Fibroblast of lung (primary cell): ENCODE measurements around the gene AZU1. TPM values are rescaled to one million over a fixed set of nuclear protein-coding genes. Genes with fewer than 3 reads are reported as not detected.

ENCODE experiments used
- DNase-seq, 2 donors: peaks; one replicate each; pipeline versions ENCODE4 v3.0.0 to v3.0.0-alpha.2; 2010; ENCODE audit warnings: low read depth in 2 of 2
- H2AFZ ChIP-seq: 2 replicates; pipeline ENCODE4 v1.5.1; 2012; ENCODE audit warnings: low read length, control low read depth, inconsistent platforms
- H3K27ac ChIP-seq: 2 replicates; pipeline ENCODE4 v1.5.1; 2011; ENCODE audit warnings: low read length, control low read depth; ENCODE audit not compliant: insufficient read depth
- H3K27me3 ChIP-seq: 2 replicates; pipeline ENCODE4 v1.5.1; 2011; ENCODE audit warnings: mild to moderate bottlenecking, low read length; ENCODE audit not compliant: control insufficient read depth, insufficient read depth
- H3K36me3 ChIP-seq: 2 replicates; pipeline ENCODE4 v1.5.1; 2011; ENCODE audit warnings: low read length; ENCODE audit not compliant: control insufficient read depth, insufficient read depth
- H3K4me1 ChIP-seq: 2 replicates; pipeline ENCODE4 v1.5.1; 2011; ENCODE audit warnings: low read length; ENCODE audit not compliant: control insufficient read depth, insufficient read depth; ENCODE audit errors: extremely low read depth
- H3K4me2 ChIP-seq: 2 replicates; pipeline ENCODE4 v1.5.1; 2011; ENCODE audit warnings: low read length, control low read depth; ENCODE audit not compliant: insufficient read depth; ENCODE audit errors: extremely low read depth
- H3K4me3 ChIP-seq, 4 experiments: fragments of 200-600 bp in 1 of 4; sonication (generic) in 1 of 4; replicated peaks in 1 of 4; 2 replicates each; pipeline ENCODE4 v1.5.1; 2011 to 2016; ENCODE audit warnings: low read length in 4 of 4, low read depth in 3 of 4, mild to moderate bottlenecking in 3 of 4, control low read depth in 2 of 4, inconsistent platforms in 1 of 4, mixed read lengths in 1 of 4; ENCODE audit not compliant: insufficient read depth in 1 of 4; ENCODE audit errors: control extremely low read depth in 1 of 4
- H3K79me2 ChIP-seq: 2 replicates; pipeline ENCODE4 v1.5.1; 2012; ENCODE audit warnings: mild to moderate bottlenecking, low read length, inconsistent platforms; ENCODE audit not compliant: control insufficient read depth, insufficient read depth
- H3K9ac ChIP-seq: 2 replicates; pipeline ENCODE4 v1.5.1; 2011; ENCODE audit warnings: mild to moderate bottlenecking, low read length, control low read depth; ENCODE audit not compliant: insufficient read depth
- H3K9me3 ChIP-seq: 2 replicates; pipeline ENCODE4 v1.5.1; 2012; ENCODE audit warnings: low read depth, low read length; ENCODE audit not compliant: control insufficient read depth, insufficient read depth
- H4K20me1 ChIP-seq: 2 replicates; pipeline ENCODE4 v1.5.1; 2011; ENCODE audit warnings: low read length; ENCODE audit not compliant: control insufficient read depth, insufficient read depth; ENCODE audit errors: extremely low read depth
- CTCF ChIP-seq, 2 donors: IDR thresholded peaks in 1 of 2; conservative IDR thresholded peaks in 1 of 2; 1 replicate in 1 of 2; 2 replicates in 1 of 2; pipeline ENCODE4 v1.5.1; 2011 to 2012; ENCODE audit warnings: low read length in 2 of 2, control low read depth in 1 of 2, inconsistent platforms in 1 of 2, low read depth in 1 of 2, mild to moderate bottlenecking in 1 of 2
- EZH2 ChIP-seq: IDR thresholded peaks from 2 replicates; pipeline ENCODE4 v1.5.1; 2012; ENCODE audit warnings: low read length, control low read depth, mild to moderate bottlenecking; ENCODE audit errors: missing control alignments
- polyA minus RNA-seq: library from RNA; depleted of rRNA, polyadenylated mRNA; stranded (reverse); fragments of >200 nt; gene quantifications from 2 replicates; pipeline ENCODE4 v1.2.3, GENCODE V29; 2011; ENCODE audit warnings: low replicate concordance
- polyA plus RNA-seq, 2 donors: library from polyadenylated mRNA; depleted of rRNA in 1 of 2; stranded (reverse) in 1 of 2; unstranded in 1 of 2; fragments of >200 nt; gene quantifications; 2 replicates each; pipeline ENCODE4 v1.2.1, GENCODE V29; 2011 to 2012; ENCODE audit warnings: missing spikeins in 1 of 2
- total RNA-seq: library from RNA; depleted of rRNA; stranded (reverse); fragments of >200 nt; gene quantifications from 2 replicates; pipeline ENCODE4 v1.2.1, GENCODE V29; 2014

The AZU1 gene
- total RNA-seq (0.17 TPM in 1 of 2 replicates, not detected in the other), polyA plus RNA-seq (not detected in 2 replicates), polyA minus RNA-seq (not detected in 2 replicates)
- not detected in 2 replicates for polyA plus RNA-seq (2012)

GRCh38 chr19:827710-828321 is at the start of gene AZU1:
Gene AZU1 (plus strand): TSS chr19:827837. CDS start chr19:827847, 10 bp downstream.
- no peaks in the 10 kb centered on the region for H3K36me3 ChIP-seq
- DNase-seq = peak in 1 of 2 donors; percentile 34
- H3K4me2 ChIP-seq = no peak within 1 kb of the TSS
- H4K20me1 ChIP-seq = no peaks in the 10 kb centered on the region
- no peaks in the 10 kb centered on the region for H3K9me3 ChIP-seq
- no peaks in the 10 kb centered on the region for H3K79me2 ChIP-seq
- no peak within 1 kb of the TSS for H3K27ac ChIP-seq
- H3K27me3 ChIP-seq = no peaks in the 10 kb centered on the region
- TF ChIP-seq CTCF (conservative IDR thresholded peaks at IDR 0.05 in 1 of 2, IDR thresholded peaks at IDR 0.05 in 1 of 2; ENCODE audit: low read depth in 1 of 2, low read length in 2 of 2) (no peak), EZH2 (no peak)
- H3K9ac ChIP-seq = no peak within 1 kb of the TSS
- no peak within 1 kb of the TSS for H2AFZ ChIP-seq
- H3K4me3 ChIP-seq = no peak within 1 kb of the TSS
- no peaks in the 10 kb centered on the region for H3K4me1 ChIP-seq

GRCh38 chr19:778910-779653 is 48.6 kb upstream of the AZU1 start:
- H4K20me1 ChIP-seq = no peaks in the 10 kb centered on the region
- no peaks in the 10 kb centered on the region for H3K9me3 ChIP-seq
- H3K4me1 ChIP-seq = peaks cover 10% of the 10 kb centered on the region
- no peaks in the 10 kb centered on the region for H3K79me2 ChIP-seq
- H3K4me2 ChIP-seq = peak overlapping the region; percentile 8
- peak overlapping the region; percentile 53 for H3K9ac ChIP-seq
- H3K27me3 ChIP-seq = no peaks in the 10 kb centered on the region
- TF ChIP-seq EZH2 = no peak
- TF ChIP-seq CTCF (conservative IDR thresholded peaks at IDR 0.05 in 1 of 2, IDR thresholded peaks at IDR 0.05 in 1 of 2; ENCODE audit: low read depth in 1 of 2, low read length in 2 of 2) = no peak
- H2AFZ ChIP-seq = peak overlapping the region; percentile 76
- DNase-seq = peak; percentile 90 to 97
- peak overlapping the region; percentile 82 for H3K27ac ChIP-seq
- H3K36me3 ChIP-seq = no peaks in the 10 kb centered on the region
- H3K4me3 ChIP-seq = no peak overlapping the region

GRCh38 chr19:780935-781334 is 46.7 kb upstream of the AZU1 start:
- H3K36me3 ChIP-seq = no peaks in the 10 kb centered on the region
- no peaks in the 10 kb centered on the region for H3K9me3 ChIP-seq
- H2AFZ ChIP-seq = no peak overlapping the region
- no peak overlapping the region for H3K4me3 ChIP-seq
- no peak overlapping the region for H3K9ac ChIP-seq
- no peaks in the 10 kb centered on the region for H3K27me3 ChIP-seq
- H4K20me1 ChIP-seq = no peaks in the 10 kb centered on the region
- H3K4me2 ChIP-seq = no peak overlapping the region
- TF ChIP-seq CTCF (conservative IDR thresholded peaks at IDR 0.05 in 1 of 2, IDR thresholded peaks at IDR 0.05 in 1 of 2; ENCODE audit: low read depth in 1 of 2, low read length in 2 of 2) (no peak), EZH2 (no peak)
- no peak overlapping the region for H3K27ac ChIP-seq
- H3K4me1 ChIP-seq = peaks cover 10% of the 10 kb centered on the region
- no peaks in the 10 kb centered on the region for H3K79me2 ChIP-seq
- DNase-seq = no peak
